Activated CD8-positive, alpha-beta memory T cell treated with anti-CD3 and anti-CD28 coated beads, Interleukin-2, amount 50 U/mL, for 4 hours (primary cell): ENCODE data around the gene STK39.

ENCODE experiments used
- DNase-seq: peaks from one replicate; pipeline ENCODE4 v3.0.0-alpha.2; 2020

Gene STK39

GRCh38 chr2:168241746-168242145 lies 5.6 kb downstream of the STK39 start:
- no peak for DNase-seq

DNA sequence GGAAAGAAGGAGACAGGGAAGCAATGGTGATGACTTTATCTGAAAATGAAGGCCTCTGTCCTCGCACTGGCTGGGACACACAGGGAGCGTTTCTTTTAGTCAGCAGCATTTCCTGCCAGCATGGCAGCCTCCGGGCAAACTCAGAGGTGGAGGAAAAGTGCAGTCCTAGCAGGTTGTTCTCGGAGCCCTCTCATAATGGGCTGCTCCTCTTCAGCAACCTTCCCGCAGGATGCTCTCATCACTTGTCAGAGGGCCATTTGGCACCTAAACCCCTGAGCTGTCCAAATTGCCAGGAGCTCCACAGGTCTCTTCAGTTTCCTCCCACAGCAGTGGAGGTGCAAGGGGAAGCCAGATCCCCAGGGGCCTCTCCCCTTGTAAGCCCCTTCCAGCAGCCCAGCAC lies 6.2 kb downstream of the STK39 start:
- no peak for DNase-seq

GRCh38 chr2:168239281-168239680 lies 8.1 kb downstream of the STK39 start:
- no peak for DNase-seq

- DNase-seq: no peak
These were observed 9.7 kb downstream of the STK39 start for GRCh38 chr2:168237741-168238140.

DNA sequence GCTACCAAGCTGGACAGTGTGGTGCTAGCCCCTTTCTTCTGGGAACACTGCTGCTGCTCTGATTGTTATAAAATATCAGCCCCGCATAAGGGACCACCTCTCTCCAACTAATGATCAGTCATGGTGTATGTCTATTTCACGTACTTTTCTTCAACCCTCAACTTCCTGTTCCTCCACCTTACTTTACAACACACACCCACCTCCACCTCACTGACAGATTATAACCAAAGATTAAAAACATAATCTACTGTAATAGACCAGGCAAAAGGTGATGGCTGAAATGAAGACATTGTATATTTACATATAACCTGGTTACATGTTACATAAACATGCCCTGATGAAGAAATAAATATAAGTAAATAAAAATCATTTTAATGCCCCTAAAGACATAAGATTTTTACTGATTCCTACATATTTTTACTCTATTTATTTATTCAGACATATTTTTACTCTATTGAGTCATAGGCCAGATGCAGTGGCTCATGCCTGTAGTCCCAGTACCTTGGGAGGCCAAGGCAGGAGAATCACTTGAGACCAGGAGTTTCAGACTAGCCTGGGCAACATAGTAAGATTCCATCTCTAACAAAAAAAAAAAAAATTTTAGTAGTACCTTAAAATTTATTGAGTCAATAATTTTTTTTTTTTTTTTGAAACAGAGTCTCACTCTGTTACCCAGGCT lies 12.8 kb downstream of the STK39 start:
- no peak for DNase-seq

- DNase-seq: no peak
These were observed 13.5 kb downstream of the STK39 start for GRCh38 chr2:168233726-168234406.

DNA sequence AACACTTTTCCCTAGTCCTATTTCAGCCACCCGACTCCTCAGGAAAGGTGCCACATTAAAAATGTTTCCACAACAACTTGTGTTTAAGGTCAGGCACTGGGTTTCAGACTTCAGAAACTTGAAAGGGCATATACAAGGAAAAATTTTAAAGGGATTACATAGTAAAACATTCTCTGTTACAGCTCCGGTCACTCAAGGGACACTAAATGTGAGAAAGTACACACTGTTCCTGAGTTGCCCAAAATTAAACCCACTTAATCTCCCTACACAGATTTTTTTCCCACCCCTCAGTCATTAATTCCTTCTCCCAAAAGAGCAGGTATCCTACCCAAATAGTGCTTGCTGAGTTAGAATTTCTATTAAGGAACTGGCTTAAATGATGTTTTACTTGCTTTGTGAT lies 14.2 kb downstream of the STK39 start:
- DNase-seq: no peak

GRCh38 chr2:168231609-168232241 lies 15.7 kb downstream of the STK39 start:
- DNase-seq: no peak

- DNase-seq: no peak
These were observed 17.0 kb downstream of the STK39 start for GRCh38 chr2:168230389-168230788.

DNA sequence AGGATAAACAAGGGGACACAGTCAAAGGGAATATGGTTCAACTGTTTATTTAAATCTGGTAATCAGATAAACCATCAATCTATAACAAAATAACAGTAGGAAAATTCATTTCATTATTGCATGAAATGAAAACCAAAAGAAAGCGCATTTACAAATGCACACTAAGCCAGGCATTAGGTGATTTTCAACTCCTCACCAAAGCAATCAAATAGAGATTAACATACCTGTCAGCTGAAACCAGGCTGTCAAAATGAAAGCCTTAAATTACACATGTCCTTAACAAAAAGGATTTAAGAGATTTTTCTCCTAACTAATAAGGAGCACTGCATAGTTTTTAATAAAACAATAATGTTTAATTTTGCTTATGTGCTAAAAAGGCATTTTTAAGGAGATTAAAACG lies 23.0 kb downstream of the STK39 start:
- DNase-seq: no peak

- no peak for DNase-seq
These were observed 25.3 kb downstream of the STK39 start for GRCh38 chr2:168222088-168222487.

DNA sequence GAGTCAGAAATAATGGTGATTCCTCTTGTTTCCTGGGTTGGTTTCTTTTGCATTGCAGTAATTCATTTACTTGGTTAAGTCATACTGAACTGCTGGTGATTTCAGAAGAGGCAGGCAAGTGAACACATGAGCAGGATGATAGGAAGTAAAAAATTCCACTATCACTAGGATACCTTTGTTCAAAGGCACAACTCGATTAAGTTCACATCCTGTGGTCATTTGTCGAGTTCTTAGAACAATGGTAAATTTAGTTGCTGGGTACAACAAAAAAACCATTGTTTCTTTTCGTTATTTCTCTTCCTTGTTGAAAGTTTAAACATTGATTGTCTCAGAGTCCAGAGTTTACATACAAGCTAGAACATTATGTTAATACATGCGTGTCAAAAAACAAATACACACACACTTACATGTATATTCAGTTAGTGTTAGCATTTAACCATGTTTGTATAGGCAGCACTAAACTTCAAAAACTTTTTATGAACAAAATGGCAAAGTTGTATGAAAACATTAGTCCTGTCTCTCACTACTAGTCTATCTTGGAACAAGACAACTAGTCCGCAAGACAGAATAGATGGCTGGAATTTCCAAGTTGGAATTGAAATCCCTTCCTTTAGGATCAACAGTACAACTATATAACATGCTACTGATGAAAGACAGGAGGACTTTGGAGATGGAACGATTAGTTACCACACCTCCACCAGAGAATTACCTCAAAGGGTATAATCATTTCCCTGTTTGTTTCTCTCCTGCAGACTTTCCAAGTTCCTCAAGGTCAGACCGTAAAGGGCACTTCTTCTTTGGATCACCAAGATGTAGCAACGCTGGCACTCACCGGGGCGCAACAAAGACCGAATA lies 26.2 kb downstream of the STK39 start:
- DNase-seq: no peak

- DNase-seq: no peak
These were observed 29.5 kb downstream of the STK39 start for GRCh38 chr2:168217920-168218319.

GRCh38 chr2:168216351-168217005 lies 30.9 kb downstream of the STK39 start:
- DNase-seq: no peak

- no peak for DNase-seq
These were observed 31.6 kb downstream of the STK39 start for GRCh38 chr2:168215813-168216212.

DNA sequence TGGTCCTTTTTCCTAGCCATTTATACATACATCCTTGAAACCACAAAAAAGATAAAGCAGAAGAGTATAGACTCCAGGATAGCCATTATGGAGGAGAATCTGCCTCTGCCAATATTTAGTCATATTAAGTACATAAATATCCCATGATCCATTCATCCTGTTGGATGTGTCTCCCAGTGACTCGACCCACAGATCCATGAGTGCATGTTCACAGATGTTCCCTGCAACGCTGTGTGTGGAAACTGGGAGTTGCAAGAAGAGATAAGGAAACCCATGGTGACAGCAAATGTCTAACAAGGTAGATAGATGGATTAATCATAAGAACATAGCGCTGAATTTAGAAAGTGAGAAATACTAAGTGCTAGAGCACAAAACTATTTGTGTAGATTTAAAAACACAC lies 34.5 kb downstream of the STK39 start:
- no peak for DNase-seq

- DNase-seq: no peak
These were observed 35.2 kb downstream of the STK39 start for GRCh38 chr2:168212167-168212566.

GRCh38 chr2:168211664-168212163 lies 35.7 kb downstream of the STK39 start:
- DNase-seq: no peak

- DNase-seq: no peak
These were observed 36.4 kb downstream of the STK39 start for GRCh38 chr2:168210895-168211570.

DNA sequence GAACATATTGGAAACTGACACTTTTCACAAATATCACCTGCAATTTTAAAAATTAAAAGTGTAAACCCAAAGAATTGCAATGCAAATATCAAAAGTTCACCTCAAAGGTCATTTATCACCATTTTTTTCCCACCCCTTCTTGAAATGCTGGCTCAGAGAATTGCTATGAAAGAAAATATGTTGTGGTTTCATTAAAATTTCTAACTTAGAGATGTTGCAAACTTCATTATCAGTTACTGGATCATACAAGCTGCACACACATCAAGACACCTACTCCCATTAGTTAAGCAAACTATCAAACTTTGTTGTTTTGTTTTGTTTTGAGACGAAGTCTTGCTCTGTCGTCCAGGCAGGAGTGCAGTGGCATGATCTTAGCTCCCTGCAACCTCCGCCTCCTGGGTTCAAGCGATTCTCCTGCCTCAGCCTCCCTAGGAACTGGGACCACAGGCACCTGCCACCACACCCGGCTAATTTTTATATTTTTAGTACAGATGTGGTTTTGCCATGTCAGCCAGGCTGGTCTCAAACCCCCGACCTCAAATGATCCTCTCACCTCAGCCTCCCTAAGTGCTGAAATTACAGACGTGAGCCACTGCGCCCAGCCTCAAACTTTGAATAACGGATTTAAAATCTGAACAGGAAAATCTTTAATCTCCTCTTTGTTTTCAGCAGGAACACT lies 37.0 kb downstream of the STK39 start:
- DNase-seq: no peak

- DNase-seq: no peak
These were observed 38.7 kb downstream of the STK39 start for GRCh38 chr2:168208652-168209051.
